Transverse colon (tissue), 4 donors: ENCODE results near the gene GPBP1. TPM values are rescaled to one million over a fixed set of nuclear protein-coding genes. Genes with fewer than 3 reads are reported as not detected.

Source experiments
- DNase-seq: peaks from one replicate; pipeline ENCODE4 v3.0.0-alpha.2; 2019
- H3K27ac ChIP-seq, 4 donors: fragments of 200-600 bp; sonication (generic); 2 replicates each; pipeline ENCODE4 v1.5.1; 2016 to 2018; ENCODE audit warnings: inconsistent platforms in 4 of 4
- H3K27me3 ChIP-seq: fragments of 200-600 bp; sonication (generic); 2 replicates; pipeline ENCODE4 v1.5.1; 2017; ENCODE audit warnings: inconsistent platforms
- H3K36me3 ChIP-seq, 4 donors: fragments of 200-600 bp; sonication (generic); 2 replicates each; pipeline ENCODE4 v1.5.1; 2017 to 2019; ENCODE audit warnings: inconsistent platforms in 4 of 4
- H3K4me1 ChIP-seq, 4 donors: fragments of 200-600 bp; sonication (generic); 2 replicates each; pipeline ENCODE4 v1.5.1; 2017 to 2020; ENCODE audit warnings: inconsistent platforms in 4 of 4
- H3K4me3 ChIP-seq, 4 donors: fragments of 200-600 bp; sonication (generic); 1 replicate in 1 of 4; 2 replicates in 3 of 4; pipeline versions ENCODE4 v1.5.1 to v1.6.1; 2017 to 2019; ENCODE audit warnings: inconsistent platforms in 4 of 4
- H3K9me3 ChIP-seq, 2 donors: fragments of 200-600 bp; sonication (generic); 2 replicates each; pipeline ENCODE4 v1.5.1; 2017 to 2019; ENCODE audit warnings: inconsistent platforms in 2 of 2
- EP300 ChIP-seq: sonication (generic); formaldehyde crosslinking; IDR thresholded peaks from one replicate; pipeline ENCODE4 v1.6.1; 2017; ENCODE audit warnings: antibody characterized with exemption, low read depth
- POLR2A ChIP-seq: fragments of 450-650 bp; IDR thresholded peaks from one replicate; pipeline ENCODE4 v1.6.1; 2016; ENCODE audit warnings: antibody characterized with exemption, mild to moderate bottlenecking, moderate library complexity
- POLR2AphosphoS5 ChIP-seq, 3 donors: sonication (generic); formaldehyde crosslinking; IDR thresholded peaks; one replicate each; pipeline ENCODE4 v1.6.1; 2016; ENCODE audit warnings: antibody characterized with exemption in 3 of 3
- WGBS, 2 donors: methylation state at CpG; one replicate each; pipeline ENCODE4 v1.1.5; 2018; ENCODE audit warnings: low coverage in 1 of 2; 5-methylcytosine and 5-hydroxymethylcytosine counted together
- in situ Hi-C, 4 donors: fragments of 200-750 bp; cut with MboI; loops; one replicate each; pipeline versions ENCODE4 v1.15.0 to v1.15.1; 2017; ENCODE audit warnings: low sequenced_read_pairs in 3 of 4, low pct_ligation_motif_present in 1 of 4, low pct_unique_long_range_greater_than_20kb in 1 of 4
- intact Hi-C: fragments of 100-400 bp; cut with DNase I; formaldehyde crosslinking; loops from one replicate; pipeline ENCODE4 v1.15.1; 2023; ENCODE audit warnings: low total_unique reads
- total RNA-seq, 4 donors: library from RNA; depleted of rRNA; stranded (reverse); fragments of >200 nt; gene quantifications; one replicate each; pipeline ENCODE4 v1.1.0, GENCODE V29; 2016
- TF ChIP-seq, protein P1 (sequence below), 5 experiments: fragments of 200-600 bp in 3 of 5; fragments of 450-650 bp in 2 of 5; sonication (generic) in 3 of 5; IDR thresholded peaks; 1 replicate in 2 of 5; 2 replicates in 3 of 5; pipeline ENCODE4 v1.5.1; 2016 to 2017; ENCODE audit warnings: antibody characterized with exemption in 5 of 5, inconsistent platforms in 3 of 5, mild to moderate bottlenecking in 2 of 5, moderate library complexity in 1 of 5

The GPBP1 gene
- total RNA-seq, 4 donors from 2014 or later, result 36.7 to 95.1 (median 75.6) TPM

DNA sequence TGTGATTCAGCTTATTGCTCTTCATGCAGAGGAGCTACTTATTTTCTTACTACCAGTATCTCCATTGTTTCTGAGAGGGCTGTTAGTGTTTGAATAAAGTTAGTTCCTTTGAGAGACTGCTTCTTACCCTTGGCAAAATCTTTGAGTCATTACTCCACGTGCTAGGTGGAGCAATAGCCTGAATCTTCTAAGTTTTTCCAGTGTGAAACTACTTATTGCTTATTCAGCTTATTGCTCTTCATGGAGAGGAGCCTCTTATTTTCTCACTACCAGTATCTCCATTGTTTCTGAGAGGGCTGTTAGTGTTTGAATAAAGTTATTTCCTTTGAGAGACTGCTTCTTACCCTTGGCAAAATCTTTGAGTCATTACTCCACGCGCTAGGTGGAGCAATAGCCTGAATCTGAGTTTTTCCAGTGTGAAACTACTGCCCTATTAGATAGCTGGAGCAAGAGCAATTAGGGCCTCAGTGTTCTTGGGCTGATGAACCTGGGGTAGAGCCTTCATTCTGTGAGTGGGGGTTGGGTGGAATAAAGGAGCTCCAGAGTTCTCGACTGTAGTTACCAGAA is 41.9 kb downstream of the GPBP1 start:
- no peaks in the 10 kb centered on the region for H3K27me3 ChIP-seq
- no peak overlapping the region for H3K4me3 ChIP-seq
- in situ Hi-C loops (loop anchor here in 2 of 4 donors (25.0 kb wide), 2 partner anchors 303 to 953 kb away; partner anchors contain the start of gene SETD9 (in 1 of the 2)), intact Hi-C loops (loop anchor here (2.0 to 5.0 kb wide), 2 partner anchors 33 to 307 kb away; partner anchors contain the start of gene SETD9)
- peaks cover 2 to 20% (median 4%) of the 10 kb centered on the region in 4 donors for H3K4me1 ChIP-seq
- no peaks in the 10 kb centered on the region for H3K9me3 ChIP-seq
- no peak overlapping the region for H3K27ac ChIP-seq
- no peak for DNase-seq
- peaks cover 0 to 29% (median 6%) of the 10 kb centered on the region in 4 donors for H3K36me3 ChIP-seq
- WGBS, 2 donors, result 82 to 86% methylated on average over 4 of the region's 4 CpGs
- TF ChIP-seq POLR2AphosphoS5 (IDR thresholded peaks at IDR 0.05) (no peak), POLR2A (no peak), EP300 (no peak)
- TF ChIP-seq, protein P1, sequence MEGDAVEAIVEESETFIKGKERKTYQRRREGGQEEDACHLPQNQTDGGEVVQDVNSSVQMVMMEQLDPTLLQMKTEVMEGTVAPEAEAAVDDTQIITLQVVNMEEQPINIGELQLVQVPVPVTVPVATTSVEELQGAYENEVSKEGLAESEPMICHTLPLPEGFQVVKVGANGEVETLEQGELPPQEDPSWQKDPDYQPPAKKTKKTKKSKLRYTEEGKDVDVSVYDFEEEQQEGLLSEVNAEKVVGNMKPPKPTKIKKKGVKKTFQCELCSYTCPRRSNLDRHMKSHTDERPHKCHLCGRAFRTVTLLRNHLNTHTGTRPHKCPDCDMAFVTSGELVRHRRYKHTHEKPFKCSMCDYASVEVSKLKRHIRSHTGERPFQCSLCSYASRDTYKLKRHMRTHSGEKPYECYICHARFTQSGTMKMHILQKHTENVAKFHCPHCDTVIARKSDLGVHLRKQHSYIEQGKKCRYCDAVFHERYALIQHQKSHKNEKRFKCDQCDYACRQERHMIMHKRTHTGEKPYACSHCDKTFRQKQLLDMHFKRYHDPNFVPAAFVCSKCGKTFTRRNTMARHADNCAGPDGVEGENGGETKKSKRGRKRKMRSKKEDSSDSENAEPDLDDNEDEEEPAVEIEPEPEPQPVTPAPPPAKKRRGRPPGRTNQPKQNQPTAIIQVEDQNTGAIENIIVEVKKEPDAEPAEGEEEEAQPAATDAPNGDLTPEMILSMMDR (IDR thresholded peaks at IDR 0.05), result no peak

DNA sequence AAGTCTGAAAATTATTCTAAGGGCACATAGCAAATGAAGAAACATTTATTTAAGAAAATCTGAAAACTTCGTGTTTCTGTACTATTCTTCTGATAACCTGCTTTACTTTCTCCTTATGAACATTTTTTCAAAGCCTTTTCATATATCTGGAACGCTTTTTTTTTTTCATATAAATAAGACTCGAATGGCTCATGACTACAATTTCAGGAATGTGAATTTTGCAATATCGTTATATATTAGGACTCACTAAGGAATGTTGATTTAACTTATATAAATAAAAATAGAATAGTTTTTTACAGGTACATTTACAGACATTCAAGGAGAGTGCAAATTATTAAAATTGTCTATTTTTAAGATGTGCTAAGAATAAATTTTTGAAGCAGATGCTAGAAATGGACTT is 42.9 kb downstream of the GPBP1 start:
- no peak for DNase-seq
- H3K36me3 ChIP-seq, result peaks cover 0 to 29% (median 6%) of the 10 kb centered on the region in 4 donors
- no peak overlapping the region for H3K27ac ChIP-seq
- 79 to 81% methylated on average over 4 of the region's 4 CpGs for WGBS, 2 donors
- TF ChIP-seq, protein P1 (IDR thresholded peaks at IDR 0.05), result no peak
- no peak for TF ChIP-seq POLR2A
- TF ChIP-seq POLR2AphosphoS5 (IDR thresholded peaks at IDR 0.05), result no peak
- TF ChIP-seq EP300, result no peak
- intact Hi-C loops, result loop anchor here (2.0 to 5.0 kb wide), 2 partner anchors 34 to 308 kb away; partner anchors contain the start of gene SETD9
- H3K27me3 ChIP-seq, result no peaks in the 10 kb centered on the region
- no peak overlapping the region for H3K4me3 ChIP-seq
- in situ Hi-C loops, result loop anchor here in 2 of 4 donors (25.0 kb wide), 2 partner anchors 304 to 954 kb away; partner anchors contain the start of gene SETD9 (in 1 of the 2)
- H3K9me3 ChIP-seq, result no peaks in the 10 kb centered on the region
- H3K4me1 ChIP-seq, result peaks cover 3 to 20% (median 5%) of the 10 kb centered on the region in 4 donors

DNA sequence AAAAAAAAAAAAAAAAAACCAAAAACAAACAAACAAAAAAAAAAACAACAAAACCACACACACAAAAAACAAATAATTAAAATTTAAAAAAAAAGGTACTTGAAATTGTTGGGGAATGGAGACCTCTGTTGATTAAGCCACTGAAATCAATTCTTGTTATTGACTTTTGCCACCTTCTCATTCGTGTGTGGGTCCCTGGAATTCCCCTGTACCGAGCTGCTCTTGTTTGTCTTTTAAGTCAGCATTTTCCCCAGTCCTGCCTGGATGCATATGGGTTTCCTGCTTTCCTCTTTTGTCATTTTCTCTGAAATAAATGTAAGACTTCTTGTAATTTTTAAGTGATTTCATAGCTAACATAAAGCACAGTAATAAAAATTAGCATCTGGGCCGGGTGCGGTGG is 45.5 kb downstream of the GPBP1 start:
- intact Hi-C loops, result loop anchor here (5.0 kb wide), 1 partner anchor 37 kb away; no protein-coding TSS in a partner anchor
- H3K36me3 ChIP-seq, result peaks cover 0 to 22% (median 4%) of the 10 kb centered on the region in 4 donors
- TF ChIP-seq EP300, result no peak
- no peak for TF ChIP-seq POLR2AphosphoS5 (IDR thresholded peaks at IDR 0.05)
- TF ChIP-seq POLR2A, result no peak
- TF ChIP-seq, protein P1 (IDR thresholded peaks at IDR 0.05), result no peak
- no peak for DNase-seq
- H3K4me3 ChIP-seq, result no peak overlapping the region
- 34 to 51% methylated on average over 3 to 4 of the region's 4 CpGs for WGBS, 2 donors
- H3K27me3 ChIP-seq, result no peaks in the 10 kb centered on the region
- no peaks in the 10 kb centered on the region for H3K9me3 ChIP-seq
- H3K4me1 ChIP-seq, result peaks cover 3 to 13% (median 5%) of the 10 kb centered on the region in 4 donors
- in situ Hi-C loops, result loop anchor here in 2 of 4 donors (25.0 kb wide), 2 partner anchors 307 to 957 kb away; partner anchors contain the start of gene SETD9 (in 1 of the 2)
- peak overlapping the region in 2 of 4 donors; percentile 10 to 38 for H3K27ac ChIP-seq

DNA sequence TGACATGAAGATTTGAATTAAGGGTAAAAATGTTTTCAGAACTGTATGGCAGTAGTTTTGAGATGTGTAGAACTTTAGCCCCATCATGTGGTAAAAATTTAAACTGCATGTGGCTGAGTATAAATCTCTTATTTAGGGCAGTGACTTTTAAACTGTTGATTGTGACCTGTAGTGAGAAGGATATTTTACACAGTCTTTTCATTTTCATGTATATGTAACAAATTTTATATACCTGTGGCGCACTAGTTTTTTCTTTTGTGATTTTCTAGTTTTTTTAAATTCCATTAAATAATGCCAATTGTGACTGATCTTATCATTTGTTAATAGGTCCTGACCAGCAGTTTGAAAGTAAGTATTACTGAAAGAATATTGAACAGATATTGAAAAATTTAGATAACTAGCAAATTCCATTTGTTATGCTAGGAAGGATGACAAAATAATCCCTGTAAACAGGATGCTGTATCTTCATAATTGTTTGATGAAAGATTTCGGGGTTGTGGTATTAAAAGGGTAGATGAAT is 47.2 kb downstream of the GPBP1 start:
- in situ Hi-C loops, result loop anchor here in 3 of 4 donors (5.0 to 25.0 kb wide), 5 partner anchors 84 to 959 kb away; partner anchors contain the start of gene SETD9 (in 2 of the 3)

More for the DNA sequence above, 47.2 kb downstream of the GPBP1 start:
- WGBS, 2 donors, result 72 to 90% methylated on average over 2 of the region's 2 CpGs
- no peak overlapping the region for H3K4me3 ChIP-seq
- H3K9me3 ChIP-seq, result no peaks in the 10 kb centered on the region
- TF ChIP-seq EP300 (no peak), POLR2A (no peak)
- TF ChIP-seq, protein P1 (IDR thresholded peaks at IDR 0.05), result peak; percentile 81 to 97 (median 95)
- DNase-seq, result no peak
- no peaks in the 10 kb centered on the region for H3K27me3 ChIP-seq
- intact Hi-C loops, result loop anchor here (2.0 to 10.0 kb wide), 2 partner anchors 270 to 1206 kb away; no protein-coding TSS in a partner anchor
- peaks cover 0 to 8% (median 0%) of the 10 kb centered on the region in 4 donors for H3K36me3 ChIP-seq
- H3K27ac ChIP-seq, result peak overlapping the region in 2 of 4 donors; percentile 13 to 38
- H3K4me1 ChIP-seq, result peaks cover 3 to 10% (median 5%) of the 10 kb centered on the region in 4 donors
